Measurements from ENCODE around the gene KCNQ4. TPM values are rescaled to one million over a fixed set of nuclear protein-coding genes. Genes with fewer than 3 reads are reported as not detected.

The KCNQ4 gene
- total RNA-seq, 1 experiment from 2014 or later, result 2.3 TPM

GRCh38 chr1:40887012-40887378 lies 103.4 kb downstream of the KCNQ4 start:
- no peak for DNase-seq
- Histone ChIP-seq H2AFZ (ENCODE audit: low read length) (no peak overlapping the region; the same call in 1 of the 2 replicates), H3K4me3 (ENCODE audit: low read length) (no peak overlapping the region), H3K4me1 (ENCODE audit: low read length) (no peaks in the 10 kb centered on the region), H3K9me2 (replicated peaks; ENCODE audit: insufficient read depth, low read length) (no peaks in the 10 kb centered on the region), H3K36me3 (ENCODE audit: insufficient read depth, low read length) (no peaks in the 10 kb centered on the region), H3K9me3 (ENCODE audit: low read length) (no peaks in the 10 kb centered on the region), H4K20me1 (ENCODE audit: insufficient read depth, low read depth, low read length) (no peaks in the 10 kb centered on the region), H3K27me3 (ENCODE audit: low read length) (no peaks in the 10 kb centered on the region), H3K27ac (ENCODE audit: low read length) (no peak overlapping the region), H3K4me2 (ENCODE audit: low read depth, low read length, poor library complexity, severe bottlenecking) (no peak overlapping the region), H3K9ac (ENCODE audit: low read length) (no peak overlapping the region), H3K79me2 (ENCODE audit: low read length) (no peaks in the 10 kb centered on the region)

DNA sequence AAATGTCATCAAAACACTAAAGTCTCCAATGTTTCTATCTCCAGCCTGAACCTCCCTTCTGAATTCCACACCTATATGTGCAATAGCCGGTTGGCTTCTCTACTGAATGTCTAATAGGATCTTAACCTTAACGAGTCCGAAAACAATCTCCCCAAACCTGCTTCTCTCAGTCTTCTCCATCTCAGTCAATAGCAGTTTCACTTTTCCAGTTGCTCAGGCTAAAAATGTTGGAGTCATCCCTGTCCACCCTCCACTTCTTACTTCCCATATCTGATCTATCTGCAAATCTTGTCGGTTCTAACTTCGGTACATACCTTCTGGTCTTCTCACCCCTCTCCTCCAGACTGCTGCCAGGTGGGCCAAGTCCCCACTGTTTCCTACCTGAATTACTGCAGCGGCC lies 104.1 kb downstream of the KCNQ4 start:
- H3K9me3 ChIP-seq (ENCODE audit: low read length), result no peaks in the 10 kb centered on the region

More for the DNA sequence above, 104.1 kb downstream of the KCNQ4 start:
- Histone ChIP-seq H4K20me1 (ENCODE audit: insufficient read depth, low read depth, low read length) (no peaks in the 10 kb centered on the region), H3K4me1 (ENCODE audit: low read length) (no peaks in the 10 kb centered on the region), H3K79me2 (ENCODE audit: low read length) (no peaks in the 10 kb centered on the region), H2AFZ (ENCODE audit: low read length) (no peak overlapping the region), H3K9me2 (replicated peaks; ENCODE audit: insufficient read depth, low read length) (no peaks in the 10 kb centered on the region), H3K4me3 (ENCODE audit: low read length) (no peak overlapping the region), H3K36me3 (ENCODE audit: insufficient read depth, low read length) (no peaks in the 10 kb centered on the region), H3K27ac (ENCODE audit: low read length) (no peak overlapping the region), H3K9ac (ENCODE audit: low read length) (no peak overlapping the region), H3K4me2 (ENCODE audit: low read depth, low read length, poor library complexity, severe bottlenecking) (no peak overlapping the region), H3K27me3 (ENCODE audit: low read length) (no peaks in the 10 kb centered on the region)
- no peak for DNase-seq

Small RNA genes lying within 50 kb of the gene (small RNA-seq; reads per million reads assigned to genes)
- gene MIR30C1, result 6.4 reads per million, percentile 85 among the genes with 10 or more reads in this experiment
- gene MIR30E, result 1,667 reads per million, percentile 100 among the genes with 10 or more reads in this experiment
- 0.12 reads per million for gene RN7SL326P

Other genes starting within 250 kb of the KCNQ4 start
- gene RIMS3, start 118.1 kb upstream of the KCNQ4 start, total RNA-seq (2014; rRNA removed; shearing (Covaris generic); ENCODE audit: low replicate concordance), result 4.2 and 5.5 TPM in 2 replicates
- 52.4 and 62.6 TPM in 2 replicates for gene NFYC, start 92.1 kb upstream of the KCNQ4 start, total RNA-seq (2014; rRNA removed; shearing (Covaris generic); ENCODE audit: low replicate concordance)
- not detected in 2 replicates for gene CITED4, start 78.6 kb downstream of the KCNQ4 start, total RNA-seq (2014; rRNA removed; shearing (Covaris generic); ENCODE audit: low replicate concordance)
- gene CTPS1, start 195.9 kb downstream of the KCNQ4 start, total RNA-seq (2014; rRNA removed; shearing (Covaris generic); ENCODE audit: low replicate concordance), result 34.4 and 61.3 TPM in 2 replicates
- gene SLFNL1, start 237.9 kb downstream of the KCNQ4 start, total RNA-seq (2014; rRNA removed; shearing (Covaris generic); ENCODE audit: low replicate concordance), result 0.89 and 1.5 TPM in 2 replicates

Measured in Karpas-422 (cell line).